ENCODE data around the gene AMPD2. TPM values are rescaled to one million over a fixed set of nuclear protein-coding genes. Genes with fewer than 3 reads are reported as not detected.

The AMPD2 gene
- total and polyA plus RNA-seq, 2 donors (not counting 3 experiments of a cell fraction or from before 2014, with no cell fraction given) = 69.4 TPM

DNA sequence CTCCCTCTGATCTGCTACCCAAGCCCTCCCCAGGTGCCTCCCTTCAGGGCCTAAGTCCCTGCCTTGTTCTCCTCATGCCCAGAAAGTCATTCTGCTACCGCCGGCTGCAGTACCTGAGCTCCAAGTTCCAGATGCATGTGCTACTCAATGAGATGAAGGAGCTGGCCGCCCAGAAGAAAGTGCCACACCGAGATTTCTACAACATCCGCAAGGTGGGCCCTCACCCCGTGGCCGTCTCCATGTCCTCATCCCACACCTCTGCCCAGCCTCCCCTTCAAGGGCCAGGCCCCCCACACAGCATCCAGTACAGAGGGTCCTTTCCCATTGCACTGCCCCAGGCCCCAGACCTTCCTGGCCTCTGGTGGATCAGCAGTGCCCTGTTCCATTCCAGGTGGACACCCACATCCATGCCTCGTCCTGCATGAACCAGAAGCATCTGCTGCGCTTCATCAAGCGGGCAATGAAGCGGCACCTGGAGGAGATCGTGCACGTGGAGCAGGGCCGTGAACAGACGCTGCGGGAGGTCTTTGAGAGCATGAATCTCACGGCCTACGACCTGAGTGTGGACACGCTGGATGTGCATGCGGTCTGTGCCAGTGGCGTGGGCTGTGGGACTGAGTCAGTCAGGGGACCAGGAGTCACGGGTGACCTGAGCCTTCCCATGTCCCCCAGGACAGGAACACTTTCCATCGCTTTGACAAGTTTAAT is 8.2 kb downstream of the AMPD2 start:
- Histone ChIP-seq H3K4me2 (ENCODE audit: insufficient read depth, low read length) (no peak overlapping the region), H3K4me1 (ENCODE audit: control insufficient read depth, extremely low read depth, insufficient read depth, low read length) (no peaks in the 10 kb centered on the region), H3K9ac (replicated peaks; ENCODE audit: extremely low read depth, insufficient read depth, low read length) (no peak overlapping the region), H3K9me3 (replicated peaks; ENCODE audit: control insufficient read depth, insufficient read depth, low read length) (no peaks in the 10 kb centered on the region), H3K4me3 (replicated peaks in 1 of 3; ENCODE audit: insufficient read depth in 1 of 3, low read depth in 1 of 3, low read length in 3 of 3) (no peak overlapping the region), H3K36me3 (ENCODE audit: control insufficient read depth in 2 of 2, extremely low read depth in 1 of 2, insufficient read depth in 2 of 2, low read length in 2 of 2) (peaks cover 9 to 47% of the 10 kb centered on the region in 2 experiments), H2AFZ (ENCODE audit: low read depth, low read length) (no peak overlapping the region), H4K20me1 (replicated peaks; ENCODE audit: control insufficient read depth, extremely low read depth, insufficient read depth, low read length) (no peaks in the 10 kb centered on the region), H3K27ac (ENCODE audit: insufficient read depth, low read depth, low read length) (no peak overlapping the region), H3K27me3 (ENCODE audit: control insufficient read depth in 2 of 2, insufficient read depth in 2 of 2, low read length in 2 of 2) (no peaks in the 10 kb centered on the region), H3K9me1 (replicated peaks; ENCODE audit: control insufficient read depth, extremely low read depth, insufficient read depth, low read length) (no peaks in the 10 kb centered on the region), H3K79me2 (ENCODE audit: control insufficient read depth, insufficient read depth, low read length) (peaks cover 24% of the 10 kb centered on the region)
- intact Hi-C loops (cut with micrococcal nuclease) (no loop called here), dilution Hi-C loops (cut with MboI; ENCODE audit: extremely low pct_ligation_motif_present, low sequenced_read_pairs) (no loop called here)
- TSS peak; percentile 8 for BruUV-seq (replicated peaks)
- POLR2A ChIA-PET = interaction anchor here (1.0 to 1.2 kb wide), 2 partner anchors 79 to 357 kb away, joined by 3 to 4 read pairs; partner anchors contain the start of genes AHCYL1 and GNAI3
- DNase-seq (ENCODE audit: low read depth, low spot score) (no peak), FAIRE-seq (no peak)
- TF ChIP-seq POLR2AphosphoS5 (IDR thresholded peaks at IDR 0.05; ENCODE audit: insufficient read depth, low read depth, low read length) (no peak), GATA2 (IDR thresholded peaks at IDR 0.05; ENCODE audit: insufficient read depth, insufficient read length, low read depth, low read length) (no peak), POLR2A (IDR thresholded peaks at IDR 0.05; ENCODE audit: low read depth, low read length) (no peak), EZH2 (IDR thresholded peaks at IDR 0.05; ENCODE audit: borderline replicate concordance, low read depth, low read length, severe bottlenecking) (no peak), JUN (IDR thresholded peaks at IDR 0.05; ENCODE audit: borderline replicate concordance, insufficient read depth, insufficient read length, low read depth) (no peak), MAX (IDR thresholded peaks at IDR 0.05; ENCODE audit: insufficient read depth, insufficient read length) (no peak), FOS (IDR thresholded peaks at IDR 0.05; ENCODE audit: borderline replicate concordance, insufficient read depth, low read length) (no peak), MYC (IDR thresholded peaks at IDR 0.05; ENCODE audit: low read depth, low read length) (no peak)
- TF ChIP-seq, protein P1, sequence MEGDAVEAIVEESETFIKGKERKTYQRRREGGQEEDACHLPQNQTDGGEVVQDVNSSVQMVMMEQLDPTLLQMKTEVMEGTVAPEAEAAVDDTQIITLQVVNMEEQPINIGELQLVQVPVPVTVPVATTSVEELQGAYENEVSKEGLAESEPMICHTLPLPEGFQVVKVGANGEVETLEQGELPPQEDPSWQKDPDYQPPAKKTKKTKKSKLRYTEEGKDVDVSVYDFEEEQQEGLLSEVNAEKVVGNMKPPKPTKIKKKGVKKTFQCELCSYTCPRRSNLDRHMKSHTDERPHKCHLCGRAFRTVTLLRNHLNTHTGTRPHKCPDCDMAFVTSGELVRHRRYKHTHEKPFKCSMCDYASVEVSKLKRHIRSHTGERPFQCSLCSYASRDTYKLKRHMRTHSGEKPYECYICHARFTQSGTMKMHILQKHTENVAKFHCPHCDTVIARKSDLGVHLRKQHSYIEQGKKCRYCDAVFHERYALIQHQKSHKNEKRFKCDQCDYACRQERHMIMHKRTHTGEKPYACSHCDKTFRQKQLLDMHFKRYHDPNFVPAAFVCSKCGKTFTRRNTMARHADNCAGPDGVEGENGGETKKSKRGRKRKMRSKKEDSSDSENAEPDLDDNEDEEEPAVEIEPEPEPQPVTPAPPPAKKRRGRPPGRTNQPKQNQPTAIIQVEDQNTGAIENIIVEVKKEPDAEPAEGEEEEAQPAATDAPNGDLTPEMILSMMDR (IDR thresholded peaks at IDR 0.05; ENCODE audit: extremely low read depth in 1 of 2, insufficient read depth in 1 of 2, low read depth in 1 of 2, low read length in 2 of 2) = no peak
- CTCF ChIA-PET = interaction anchor here (1.2 to 15.2 kb wide), 5 partner anchors 11 to 83 kb away, joined by 3 to 565 read pairs (median 61); partner anchors contain the start of gene GNAI3
